Activated CD4-positive, alpha-beta T cell treated with anti-CD3 and anti-CD28 coated beads, Interleukin-2, amount 10 ng/mL, durations not matched to agents 7 days and 5 days (primary cell): ENCODE data around the gene FBLIM1. TPM values are rescaled to one million over a fixed set of nuclear protein-coding genes. Genes with fewer than 3 reads are reported as not detected.
A peak's percentile ranks its signal among the peaks of the same experiment; 100 is the strongest.

Experiments used
- CTCF ChIA-PET: fragments of 350-600 bp; sonication (Branson Sonifier 250); formaldehyde crosslinking; loops from one replicate; lab custom pipeline; 2021; ENCODE audit warnings: antibody characterized with exemption; lab: Charles Lee
- POLR2A ChIA-PET: fragments of 350-600 bp; sonication (Branson Sonifier 250); formaldehyde crosslinking; loops from one replicate; lab custom pipeline; 2021; ENCODE audit warnings: antibody characterized with exemption; lab: Charles Lee
- DNase-seq: peaks from one replicate; pipeline ENCODE4 v3.0.0-alpha.2; 2020
- H3K27ac Mint-ChIP-seq: one replicate; pipeline ENCODE4 v1.8.0; 2021; ENCODE audit warnings: mild to moderate bottlenecking, moderate library complexity, mixed read lengths
- H3K27me3 Mint-ChIP-seq: one replicate; pipeline ENCODE4 v1.8.0; 2021; ENCODE audit warnings: mixed read lengths
- H3K36me3 Mint-ChIP-seq: one replicate; pipeline ENCODE4 v1.8.0; 2021; ENCODE audit warnings: low read depth, mixed read lengths
- H3K4me1 Mint-ChIP-seq: one replicate; pipeline ENCODE4 v1.8.0; 2021; ENCODE audit warnings: mixed read lengths
- H3K4me3 Mint-ChIP-seq: one replicate; pipeline ENCODE4 v1.8.0; 2021; ENCODE audit warnings: mild to moderate bottlenecking, moderate library complexity, mixed read lengths
- H3K9me3 Mint-ChIP-seq: one replicate; pipeline ENCODE4 v1.8.0; 2021; ENCODE audit warnings: mixed read lengths
- total RNA-seq, 2 experiments: library from RNA; stranded (reverse); gene quantifications; one replicate each; pipeline ENCODE4 v1.2.3, GENCODE V29; 2021

FBLIM1 gene
- total RNA-seq, 2 experiments from 2014 or later = 0.12 TPM; not detected in 1

- no peak for DNase-seq
- POLR2A ChIA-PET = no interaction called here
- no peaks in the 10 kb centered on the region for H3K9me3 Mint-ChIP-seq
- no peak overlapping the region for H3K27ac Mint-ChIP-seq
- no peaks in the 10 kb centered on the region for H3K27me3 Mint-ChIP-seq
- peaks cover 14% of the 10 kb centered on the region for H3K36me3 Mint-ChIP-seq
- CTCF ChIA-PET = interaction anchor here (0.5 kb wide), 1 partner anchor 139 kb away, joined by 4 read pairs; no protein-coding TSS in a partner anchor
- H3K4me1 Mint-ChIP-seq = no peaks in the 10 kb centered on the region
- no peak overlapping the region for H3K4me3 Mint-ChIP-seq
Measured at GRCh38 chr1:15733726-15734226, 24.8 kb upstream of the FBLIM1 start.

- DNase-seq = no peak
Measured at GRCh38 chr1:15734296-15734695, 24.3 kb upstream of the FBLIM1 start.

GRCh38 chr1:15734901-15735300 lies 23.7 kb upstream of the FBLIM1 start:
- Mint-ChIP-seq H3K9me3 (no peaks in the 10 kb centered on the region), H3K4me3 (no peak overlapping the region), H3K27me3 (no peaks in the 10 kb centered on the region), H3K36me3 (peaks cover 7% of the 10 kb centered on the region), H3K4me1 (no peaks in the 10 kb centered on the region), H3K27ac (no peak overlapping the region)
- CTCF ChIA-PET = no interaction called here
- POLR2A ChIA-PET = no interaction called here
- no peak for DNase-seq

More at GRCh38 chr1:15734296-15734695, 24.3 kb upstream of the FBLIM1 start:
- POLR2A ChIA-PET = no interaction called here
- H3K4me1 Mint-ChIP-seq = no peaks in the 10 kb centered on the region
- H3K9me3 Mint-ChIP-seq = no peaks in the 10 kb centered on the region
- H3K4me3 Mint-ChIP-seq = no peak overlapping the region
- H3K27me3 Mint-ChIP-seq = no peaks in the 10 kb centered on the region
- CTCF ChIA-PET = interaction anchor here (0.5 kb wide), 1 partner anchor 140 kb away, joined by 4 read pairs; no protein-coding TSS in a partner anchor
- no peak overlapping the region for H3K27ac Mint-ChIP-seq
- H3K36me3 Mint-ChIP-seq = peaks cover 10% of the 10 kb centered on the region

- no peak for DNase-seq
- Mint-ChIP-seq H3K4me3 (no peak overlapping the region), H3K9me3 (no peaks in the 10 kb centered on the region), H3K27ac (no peak overlapping the region), H3K36me3 (peaks cover 7% of the 10 kb centered on the region), H3K27me3 (no peaks in the 10 kb centered on the region), H3K4me1 (no peaks in the 10 kb centered on the region)
- ChIA-PET CTCF (interaction anchor here (0.6 to 0.7 kb wide), 2 partner anchors 11 to 203 kb away, joined by 3 read pairs; no protein-coding TSS in a partner anchor), POLR2A (no interaction called here)
Measured at GRCh38 chr1:15735304-15736037, 23.1 kb upstream of the FBLIM1 start.

GRCh38 chr1:15736038-15736891 lies 22.3 kb upstream of the FBLIM1 start, which contains the start of gene SLC25A34:
Gene SLC25A34, plus strand, starts transcription at chr1:15736258. Its CDS starts 228 bp downstream, at chr1:15736486.
- no peak for DNase-seq
- peaks cover 2% of the 10 kb centered on the region for H3K4me1 Mint-ChIP-seq
- no peaks in the 10 kb centered on the region for H3K9me3 Mint-ChIP-seq
- H3K4me3 Mint-ChIP-seq = no peak within 1 kb of the TSS
- ChIA-PET CTCF (interaction anchor here (0.6 to 1.6 kb wide), 3 partner anchors 12 to 202 kb away, joined by 3 to 4 read pairs (median 3); no protein-coding TSS in a partner anchor), POLR2A (no interaction called here)
- no peaks in the 10 kb centered on the region for H3K27me3 Mint-ChIP-seq
- peak within 1 kb of the TSS; percentile 61 for H3K27ac Mint-ChIP-seq
- peaks cover 7% of the 10 kb centered on the region for H3K36me3 Mint-ChIP-seq

GRCh38 chr1:15736892-15737261 lies 21.7 kb upstream of the FBLIM1 start:
- Mint-ChIP-seq H3K27ac (peak overlapping the region; percentile 61), H3K36me3 (peaks cover 6% of the 10 kb centered on the region), H3K4me1 (peaks cover 5% of the 10 kb centered on the region), H3K4me3 (no peak overlapping the region), H3K9me3 (no peaks in the 10 kb centered on the region), H3K27me3 (no peaks in the 10 kb centered on the region)
- ChIA-PET CTCF (interaction anchor here (1.6 to 1.9 kb wide), 2 partner anchors 19 to 29 kb away, joined by 4 to 5 read pairs; no protein-coding TSS in a partner anchor), POLR2A (no interaction called here)
- DNase-seq = no peak

GRCh38 chr1:15737324-15738319 lies 21.0 kb upstream of the FBLIM1 start:
- Mint-ChIP-seq H3K36me3 (peaks cover 2% of the 10 kb centered on the region), H3K4me1 (peaks cover 5% of the 10 kb centered on the region), H3K27ac (peak overlapping the region; percentile 61), H3K4me3 (no peak overlapping the region), H3K27me3 (no peaks in the 10 kb centered on the region), H3K9me3 (no peaks in the 10 kb centered on the region)
- no peak for DNase-seq
- ChIA-PET CTCF (interaction anchor here (1.6 to 1.9 kb wide), 2 partner anchors 20 to 30 kb away, joined by 4 to 5 read pairs; no protein-coding TSS in a partner anchor), POLR2A (interaction anchor here (1.1 kb wide), 1 partner anchor 107 kb away, joined by 3 read pairs; no protein-coding TSS in a partner anchor)

- Mint-ChIP-seq H3K36me3 (no peaks in the 10 kb centered on the region), H3K4me1 (peaks cover 5% of the 10 kb centered on the region), H3K27ac (no peak overlapping the region), H3K9me3 (no peaks in the 10 kb centered on the region), H3K4me3 (no peak overlapping the region), H3K27me3 (no peaks in the 10 kb centered on the region)
- CTCF ChIA-PET = interaction anchor here (1.9 kb wide), 1 partner anchor 31 kb away, joined by 5 read pairs; no protein-coding TSS in a partner anchor
- DNase-seq = no peak
- POLR2A ChIA-PET = interaction anchor here (1.1 kb wide), 1 partner anchor 108 kb away, joined by 3 read pairs; no protein-coding TSS in a partner anchor
Measured at GRCh38 chr1:15738416-15739113, 20.0 kb upstream of the FBLIM1 start.

- H3K27me3 Mint-ChIP-seq = no peaks in the 10 kb centered on the region
- DNase-seq = no peak
- H3K36me3 Mint-ChIP-seq = no peaks in the 10 kb centered on the region
- no peaks in the 10 kb centered on the region for H3K9me3 Mint-ChIP-seq
- CTCF ChIA-PET = no interaction called here
- POLR2A ChIA-PET = no interaction called here
- peaks cover 5% of the 10 kb centered on the region for H3K4me1 Mint-ChIP-seq
- no peak overlapping the region for H3K4me3 Mint-ChIP-seq
- H3K27ac Mint-ChIP-seq = no peak overlapping the region
Measured at GRCh38 chr1:15739259-15739658, 19.3 kb upstream of the FBLIM1 start.

- Mint-ChIP-seq H3K36me3 (no peaks in the 10 kb centered on the region), H3K4me3 (no peak overlapping the region), H3K27ac (no peak overlapping the region), H3K27me3 (no peaks in the 10 kb centered on the region), H3K9me3 (no peaks in the 10 kb centered on the region), H3K4me1 (peaks cover 5% of the 10 kb centered on the region)
- POLR2A ChIA-PET = no interaction called here
- DNase-seq = no peak
- CTCF ChIA-PET = interaction anchor here (0.9 kb wide), 1 partner anchor 53 kb away, joined by 5 read pairs; no protein-coding TSS in a partner anchor
Measured at GRCh38 chr1:15739745-15740144, 18.9 kb upstream of the FBLIM1 start.
